ENCODE data around the gene SESTD1.

SESTD1 gene

GRCh38 chr2:179264368-179265081 lies at the start of gene SESTD1:
SESTD1 (minus strand) TSS chr2:179264832; CDS start chr2:179191841, 72,991 bp downstream.
- DNase-seq, result peak; percentile 63

- DNase-seq, result no peak
These were observed 48.4 kb upstream of the SESTD1 start for GRCh38 chr2:179313057-179313456.

- DNase-seq, result no peak
These were observed 46.5 kb upstream of the SESTD1 start for GRCh38 chr2:179311101-179311500.

GRCh38 chr2:179307616-179308371 lies 43.2 kb upstream of the SESTD1 start:
- DNase-seq, result no peak

- no peak for DNase-seq
These were observed 40.5 kb upstream of the SESTD1 start for GRCh38 chr2:179305125-179305524.

- DNase-seq, result no peak
These were observed 39.8 kb upstream of the SESTD1 start for GRCh38 chr2:179304424-179304823.

GRCh38 chr2:179302764-179303571 lies 38.3 kb upstream of the SESTD1 start:
- no peak for DNase-seq

GRCh38 chr2:179302149-179302548 lies 37.5 kb upstream of the SESTD1 start:
- no peak for DNase-seq

GRCh38 chr2:179298666-179299065 lies 34.0 kb upstream of the SESTD1 start:
- DNase-seq, result no peak

GRCh38 chr2:179297927-179298326 lies 33.3 kb upstream of the SESTD1 start:
- no peak for DNase-seq

- DNase-seq, result no peak
These were observed 25.7 kb upstream of the SESTD1 start for GRCh38 chr2:179290329-179290728.

- no peak for DNase-seq
These were observed 20.4 kb upstream of the SESTD1 start for GRCh38 chr2:179285060-179285459.

- DNase-seq, result no peak
These were observed 13.0 kb upstream of the SESTD1 start for GRCh38 chr2:179277429-179278196.

GRCh38 chr2:179275253-179276012 lies 10.8 kb upstream of the SESTD1 start:
- no peak for DNase-seq

- no peak for DNase-seq
These were observed 10.1 kb upstream of the SESTD1 start for GRCh38 chr2:179274749-179275148.

- DNase-seq, result no peak
These were observed 8.9 kb upstream of the SESTD1 start for GRCh38 chr2:179273461-179273962.

- no peak for DNase-seq
These were observed 8.0 kb upstream of the SESTD1 start for GRCh38 chr2:179272406-179273192.

GRCh38 chr2:179270689-179271088 lies 6.1 kb upstream of the SESTD1 start:
- no peak for DNase-seq

GRCh38 chr2:179268277-179268925 lies 3.8 kb upstream of the SESTD1 start:
- peak; percentile 21 for DNase-seq

GRCh38 chr2:179266271-179266670 lies 1.6 kb upstream of the SESTD1 start:
- DNase-seq, result no peak
